ENCODE results near the gene GJC2. TPM values are rescaled to one million over a fixed set of nuclear protein-coding genes. Genes with fewer than 3 reads are reported as not detected.

GJC2 gene
- total RNA-seq, 1 donor from 2014 or later, result 1.1 TPM

GRCh38 chr1:228102791-228103620 is 46.7 kb upstream of the GJC2 start, which contains the start of gene C1orf35:
Gene C1orf35 (minus strand): TSS chr1:228103325. CDS start chr1:228103227, 98 bp downstream.
- H3K36me3 ChIP-seq (ENCODE audit: insufficient read depth, low read length), result peaks cover 12% of the 10 kb centered on the region
- no peaks in the 10 kb centered on the region for H3K9me3 Mint-ChIP-seq (ENCODE audit: unreplicated experiment)
- no peak for FAIRE-seq
- peak within 1 kb of the TSS; percentile 90 for H3K4me2 ChIP-seq (ENCODE audit: low read length)
- H3K9ac ChIP-seq (ENCODE audit: low read length), result peak within 1 kb of the TSS; percentile 84
- peaks cover 8% of the 10 kb centered on the region for H3K36me3 Mint-ChIP-seq (ENCODE audit: low read depth, unreplicated experiment)
- H3K9me3 ChIP-seq (ENCODE audit: insufficient read depth, low read depth, low read length), result no peaks in the 10 kb centered on the region
- DNase-seq (ENCODE audit: low read depth), result peak; percentile 75
- H4K20me1 ChIP-seq (ENCODE audit: insufficient read depth, low read length), result peaks cover 40% of the 10 kb centered on the region
- TF ChIP-seq CTCF (IDR thresholded peaks at IDR 0.05; ENCODE audit: insufficient read depth, low read depth, low read length), result no peak
- no peak for TF ChIP-seq EZH2 (IDR thresholded peaks at IDR 0.05; ENCODE audit: insufficient read depth, low read length)
- peak within 1 kb of the TSS; percentile 70 for H3K27ac ChIP-seq (ENCODE audit: low read depth, low read length)
- peak within 1 kb of the TSS; percentile 93 for H2AFZ ChIP-seq (ENCODE audit: low read depth, low read length)
- H3K79me2 ChIP-seq (ENCODE audit: insufficient read depth, low read length), result peaks cover 65% of the 10 kb centered on the region
- peak within 1 kb of the TSS; percentile 85 for H3K27ac Mint-ChIP-seq (ENCODE audit: unreplicated experiment)
- no peaks in the 10 kb centered on the region for H3K27me3 Mint-ChIP-seq (ENCODE audit: low read depth, unreplicated experiment)
- H3K4me1 Mint-ChIP-seq (ENCODE audit: low read depth, unreplicated experiment), result peaks cover 8% of the 10 kb centered on the region
- peaks cover 4% of the 10 kb centered on the region for H3K4me1 ChIP-seq (ENCODE audit: insufficient read depth, low read length)
- H3K4me3 Mint-ChIP-seq (ENCODE audit: unreplicated experiment), result peak within 1 kb of the TSS; percentile 91
- peak within 1 kb of the TSS; percentile 81 for H3K4me3 ChIP-seq (ENCODE audit: insufficient read depth, low read depth, low read length)
- H3K27me3 ChIP-seq (ENCODE audit: insufficient read depth, low read length), result no peaks in the 10 kb centered on the region

- DNase-seq (ENCODE audit: low read depth) (no peak), FAIRE-seq (no peak)
- Mint-ChIP-seq H3K27ac (ENCODE audit: unreplicated experiment) (peak overlapping the region; percentile 20), H3K4me1 (ENCODE audit: low read depth, unreplicated experiment) (peaks cover 13% of the 10 kb centered on the region), H3K4me3 (ENCODE audit: unreplicated experiment) (peak overlapping the region; percentile 91), H3K9me3 (ENCODE audit: unreplicated experiment) (no peaks in the 10 kb centered on the region), H3K36me3 (ENCODE audit: low read depth, unreplicated experiment) (peaks cover 6% of the 10 kb centered on the region), H3K27me3 (ENCODE audit: low read depth, unreplicated experiment) (no peaks in the 10 kb centered on the region)
- no peak overlapping the region for H3K4me2 ChIP-seq (ENCODE audit: low read length)
- H3K27ac ChIP-seq (ENCODE audit: low read depth, low read length), result no peak overlapping the region
- no peak overlapping the region for H3K9ac ChIP-seq (ENCODE audit: low read length)
- H3K79me2 ChIP-seq (ENCODE audit: insufficient read depth, low read length), result peaks cover 60% of the 10 kb centered on the region
- H3K36me3 ChIP-seq (ENCODE audit: insufficient read depth, low read length), result no peaks in the 10 kb centered on the region
- no peak overlapping the region for H3K4me3 ChIP-seq (ENCODE audit: insufficient read depth, low read depth, low read length)
- no peaks in the 10 kb centered on the region for H3K9me3 ChIP-seq (ENCODE audit: insufficient read depth, low read depth, low read length)
- H4K20me1 ChIP-seq (ENCODE audit: insufficient read depth, low read length), result peaks cover 23% of the 10 kb centered on the region
- no peak overlapping the region for H2AFZ ChIP-seq (ENCODE audit: low read depth, low read length)
- TF ChIP-seq CTCF (IDR thresholded peaks at IDR 0.05; ENCODE audit: insufficient read depth, low read depth, low read length) (no peak), EZH2 (IDR thresholded peaks at IDR 0.05; ENCODE audit: insufficient read depth, low read length) (no peak)
- H3K27me3 ChIP-seq (ENCODE audit: insufficient read depth, low read length), result no peaks in the 10 kb centered on the region
- peaks cover 8% of the 10 kb centered on the region for H3K4me1 ChIP-seq (ENCODE audit: insufficient read depth, low read length)
Observed at GRCh38 chr1:228104526-228105269, 45.0 kb upstream of the GJC2 start.
